Adipose tissue (tissue), 3 donors: ENCODE data around the gene TOLLIP. TPM values are rescaled to one million over a fixed set of nuclear protein-coding genes. Genes with fewer than 3 reads are reported as not detected.

Experiments used
- H3K27ac ChIP-seq: one replicate; pipeline ENCODE4 v1.5.1; 2013; ENCODE audit warnings: low read depth, low read length
- WGBS, 3 donors: extraction: QIAGEN DNeasy Blood & Tissue Kit; methylation state at CpG; one replicate each; pipeline ENCODE4 v1.1.7; 2013; 5-methylcytosine and 5-hydroxymethylcytosine counted together
- polyA plus RNA-seq, 3 donors: library from polyadenylated mRNA; stranded (reverse); fragments of 200-250 nt; gene quantifications; one replicate each; pipeline ENCODE4 v1.2.3, GENCODE V29; 2013
- donor health status: healthy with polysubstance abuse.
- donor health status: Bipolar disorder and iron deficiency.
- donor health status: healthy.

TOLLIP gene
- polyA plus RNA-seq, 3 donors = 30.0 to 36.9 (median 30.7) TPM

- WGBS, 3 donors = 83 to 89% (median 83%) methylated on average over 6 of the region's 6 CpGs
- no peak overlapping the region for H3K27ac ChIP-seq
Measured at GRCh38 chr11:1330473-1330872, 21.0 kb upstream of the TOLLIP start.

GRCh38 chr11:1327064-1327460 is 17.6 kb upstream of the TOLLIP start:
- no peak overlapping the region for H3K27ac ChIP-seq
- 41 to 75% (median 67%) methylated on average over 4 of the region's 4 CpGs for WGBS, 3 donors

GRCh38 chr11:1326435-1327063 is 17.1 kb upstream of the TOLLIP start:
- 46 to 84% (median 65%) methylated on average over 11 of the region's 11 CpGs for WGBS, 3 donors

GRCh38 chr11:1323774-1324173 is 14.3 kb upstream of the TOLLIP start:
- 39 to 65% (median 54%) methylated on average over 3 of the region's 3 CpGs for WGBS, 3 donors
- no peak overlapping the region for H3K27ac ChIP-seq

More at GRCh38 chr11:1326435-1327063, 17.1 kb upstream of the TOLLIP start:
- no peak overlapping the region for H3K27ac ChIP-seq

- H3K27ac ChIP-seq = no peak overlapping the region
- 60 to 88% (median 66%) methylated on average over 8 of the region's 8 CpGs for WGBS, 3 donors
Measured at GRCh38 chr11:1317993-1318392, 8.6 kb upstream of the TOLLIP start.

GRCh38 chr11:1317432-1317831 is 8.0 kb upstream of the TOLLIP start:
- no peak overlapping the region for H3K27ac ChIP-seq
- 77 to 87% (median 79%) methylated on average over 10 of the region's 10 CpGs for WGBS, 3 donors

GRCh38 chr11:1310772-1311468 is 1.5 kb upstream of the TOLLIP start:
- WGBS, 3 donors = 56 to 88% (median 67%) methylated on average over 15 of the region's 15 CpGs
- no peak overlapping the region for H3K27ac ChIP-seq

GRCh38 chr11:1310318-1310687 is 871 bp upstream of the TOLLIP start:
- no peak overlapping the region for H3K27ac ChIP-seq
- 71 to 80% (median 76%) methylated on average over 18 of the region's 18 CpGs for WGBS, 3 donors

GRCh38 chr11:1308743-1309497 is 512 bp downstream of the TOLLIP start:
- H3K27ac ChIP-seq = no peak overlapping the region
- WGBS, 3 donors = 1 to 3% (median 3%) methylated on average over 54 to 58 of the region's 58 CpGs

GRCh38 chr11:1307998-1308742 is 1.3 kb downstream of the TOLLIP start:
- 37 to 76% (median 74%) methylated on average over 21 of the region's 21 CpGs for WGBS, 3 donors
- H3K27ac ChIP-seq = no peak overlapping the region

GRCh38 chr11:1307163-1307870 is 2.1 kb downstream of the TOLLIP start:
- H3K27ac ChIP-seq = no peak overlapping the region
- 62 to 66% (median 64%) methylated on average over 21 of the region's 21 CpGs for WGBS, 3 donors

- WGBS, 3 donors = 68 to 91% (median 90%) methylated on average over 28 to 30 of the region's 30 CpGs
- no peak overlapping the region for H3K27ac ChIP-seq
Measured at GRCh38 chr11:1306186-1307162, 3.0 kb downstream of the TOLLIP start.

- 68 to 92% (median 90%) methylated on average over 27 of the region's 27 CpGs for WGBS, 3 donors
- no peak overlapping the region for H3K27ac ChIP-seq
Measured at GRCh38 chr11:1305501-1306056, 3.9 kb downstream of the TOLLIP start.

GRCh38 chr11:1305063-1305495 is 4.4 kb downstream of the TOLLIP start:
- 56 to 91% (median 86%) methylated on average over 13 of the region's 13 CpGs for WGBS, 3 donors

GRCh38 chr11:1304380-1304779 is 5.1 kb downstream of the TOLLIP start:
- WGBS, 3 donors = 24 to 80% (median 78%) methylated on average over 14 of the region's 14 CpGs
- no peak overlapping the region for H3K27ac ChIP-seq

More at GRCh38 chr11:1305063-1305495, 4.4 kb downstream of the TOLLIP start:
- no peak overlapping the region for H3K27ac ChIP-seq

GRCh38 chr11:1303973-1304372 is 5.5 kb downstream of the TOLLIP start:
- H3K27ac ChIP-seq = no peak overlapping the region
- WGBS, 3 donors = 17 to 74% (median 68%) methylated on average over 10 of the region's 10 CpGs
